AG04450 (cell line): ENCODE data around the gene TLR9. TPM values are rescaled to one million over a fixed set of nuclear protein-coding genes. Genes with fewer than 3 reads are reported as not detected.

ENCODE experiments used
- CTCF ChIA-PET: fragments of 300-600, 350-600 bp; formaldehyde crosslinking; extraction: SDS; loops from one replicate; lab custom pipeline; 2022; ENCODE audit warnings: antibody characterized with exemption, inconsistent platforms; lab: Charles Lee
- POLR2A ChIA-PET: fragments of 350-600 bp; formaldehyde crosslinking; extraction: SDS; loops from one replicate; lab custom pipeline; 2021; ENCODE audit warnings: antibody characterized with exemption, inconsistent platforms; lab: Yijun Ruan, JAX
- DNase-seq: peaks from one replicate; pipeline ENCODE4 v3.0.0-alpha.2; 2011; ENCODE audit warnings: low read depth, low spot score
- H3K27ac ChIP-seq: one replicate; pipeline ENCODE4 v1.5.1; 2012; ENCODE audit warnings: low read depth, low read length, control low read depth
- H3K27me3 ChIP-seq: one replicate; pipeline ENCODE4 v1.6.0; 2012; ENCODE audit warnings: low read length; ENCODE audit not compliant: control insufficient read depth, insufficient read depth
- H3K4me3 ChIP-seq: 2 replicates; pipeline ENCODE4 v1.5.1; 2011; ENCODE audit warnings: mild to moderate bottlenecking, low read depth, low read length, control low read depth
- H3K9me3 ChIP-seq: 2 replicates; pipeline ENCODE4 v1.5.1; 2012; ENCODE audit warnings: low read length; ENCODE audit not compliant: control insufficient read depth, insufficient read depth
- CTCF ChIP-seq: IDR thresholded peaks from 2 replicates; pipeline ENCODE4 v1.5.1; 2011; ENCODE audit warnings: low read depth, low read length, control low read depth, inconsistent platforms
- polyA plus RNA-seq: library from polyadenylated mRNA; depleted of rRNA; stranded (reverse); fragments of >200 nt; gene quantifications from 2 replicates; pipeline ENCODE4 v1.2.3, GENCODE V29; 2011

Gene TLR9
- polyA plus RNA-seq, 1 experiment, result 0.02 TPM

DNA sequence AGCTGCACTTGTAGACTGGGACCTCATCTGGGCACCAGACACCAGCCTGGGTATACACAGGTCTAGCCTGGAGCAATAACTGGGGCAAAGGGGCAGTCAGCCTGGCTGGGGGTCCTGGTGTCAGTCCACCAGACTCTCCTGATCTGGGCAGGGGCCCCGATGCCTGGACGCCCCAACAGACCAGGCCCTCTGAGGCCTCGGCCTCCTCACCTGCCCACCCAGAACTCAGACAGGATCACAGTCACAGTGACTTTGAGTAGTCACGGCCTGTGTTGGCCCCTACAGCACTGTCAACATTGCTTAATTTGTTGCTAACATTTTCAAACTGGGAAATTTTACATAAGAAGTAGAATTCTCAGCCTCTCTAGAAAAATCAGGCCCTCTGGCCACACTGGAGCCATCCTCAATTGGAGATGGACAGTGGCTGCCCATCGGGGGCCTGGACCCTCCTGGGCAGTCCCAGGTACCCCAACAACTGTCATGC, 7.7 kb upstream of the TLR9 start:
- CTCF ChIA-PET, result interaction anchor here (0.7 to 3.8 kb wide), 2 partner anchors 89 to 106 kb away, joined by 3 to 34 read pairs; no protein-coding TSS in a partner anchor
- no peaks in the 10 kb centered on the region; the same call in 1 of the 2 replicates for H3K9me3 ChIP-seq
- no peaks in the 10 kb centered on the region for H3K27me3 ChIP-seq
- no peak for TF ChIP-seq CTCF
- H3K27ac ChIP-seq, result no peak overlapping the region
- no peak for DNase-seq
- H3K4me3 ChIP-seq, result no peak overlapping the region
- POLR2A ChIA-PET, result no interaction called here

GRCh38 chr3:52232279-52233107, 7.0 kb upstream of the TLR9 start:
- DNase-seq, result no peak
- no peaks in the 10 kb centered on the region for H3K27me3 ChIP-seq
- no peak for TF ChIP-seq CTCF
- H3K4me3 ChIP-seq, result no peak overlapping the region
- ChIA-PET CTCF (interaction anchor here (1.0 to 3.8 kb wide), 7 partner anchors 10 to 156 kb away, joined by 3 to 34 read pairs (median 6); partner anchors contain the start of genes GLYCTK and WDR82), POLR2A (no interaction called here)
- H3K9me3 ChIP-seq, result no peaks in the 10 kb centered on the region; the same call in 1 of the 2 replicates
- no peak overlapping the region for H3K27ac ChIP-seq

DNA sequence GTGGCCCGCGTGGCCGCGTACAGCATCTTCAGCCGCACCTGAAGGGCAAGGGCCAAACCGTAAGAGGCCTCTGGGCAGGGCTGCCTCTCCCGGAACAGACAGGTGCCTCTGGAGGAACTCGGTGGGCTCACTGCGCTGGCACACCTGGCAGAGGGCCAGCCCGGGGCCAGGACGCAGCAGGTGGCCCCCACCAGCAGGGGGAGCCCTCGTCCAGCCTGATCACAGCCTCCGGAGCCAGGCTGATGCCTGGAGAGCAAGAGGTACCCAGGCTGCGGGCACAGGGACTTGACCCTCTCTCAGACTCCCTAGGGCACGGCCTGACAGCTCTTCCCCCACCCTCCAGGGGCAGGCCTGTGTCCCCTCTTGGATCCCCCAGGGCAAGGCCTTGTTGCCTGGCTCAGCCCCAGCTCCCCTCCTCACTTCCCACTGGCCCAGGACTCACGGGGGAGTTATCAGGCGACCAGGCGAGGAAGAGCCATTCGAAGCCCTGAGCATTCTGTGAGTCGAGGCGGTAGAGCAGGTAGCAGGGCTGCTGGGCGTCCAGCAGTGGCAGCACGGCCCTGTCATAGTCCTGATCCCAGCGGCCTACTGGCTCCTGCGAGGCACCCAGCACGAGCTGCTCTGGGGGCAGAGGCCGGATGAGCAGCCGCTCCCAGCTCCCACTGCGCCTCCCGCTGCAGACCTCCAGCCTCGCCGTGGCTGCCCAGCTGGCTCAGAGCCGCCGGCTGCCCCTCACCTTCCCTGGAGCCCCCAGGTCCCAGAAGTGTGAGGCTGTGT, 6.2 kb upstream of the TLR9 start:
- ChIA-PET POLR2A (no interaction called here), CTCF (interaction anchor here (0.7 to 3.8 kb wide), 14 partner anchors 9 to 184 kb away, joined by 3 to 34 read pairs (median 5); partner anchors contain the start of genes GLYCTK and WDR82)
- DNase-seq, result no peak
- Histone ChIP-seq H3K27ac (no peak overlapping the region), H3K27me3 (no peaks in the 10 kb centered on the region), H3K9me3 (no peaks in the 10 kb centered on the region; the same call in 1 of the 2 replicates), H3K4me3 (no peak overlapping the region)
- peak; percentile 68 for TF ChIP-seq CTCF

DNA sequence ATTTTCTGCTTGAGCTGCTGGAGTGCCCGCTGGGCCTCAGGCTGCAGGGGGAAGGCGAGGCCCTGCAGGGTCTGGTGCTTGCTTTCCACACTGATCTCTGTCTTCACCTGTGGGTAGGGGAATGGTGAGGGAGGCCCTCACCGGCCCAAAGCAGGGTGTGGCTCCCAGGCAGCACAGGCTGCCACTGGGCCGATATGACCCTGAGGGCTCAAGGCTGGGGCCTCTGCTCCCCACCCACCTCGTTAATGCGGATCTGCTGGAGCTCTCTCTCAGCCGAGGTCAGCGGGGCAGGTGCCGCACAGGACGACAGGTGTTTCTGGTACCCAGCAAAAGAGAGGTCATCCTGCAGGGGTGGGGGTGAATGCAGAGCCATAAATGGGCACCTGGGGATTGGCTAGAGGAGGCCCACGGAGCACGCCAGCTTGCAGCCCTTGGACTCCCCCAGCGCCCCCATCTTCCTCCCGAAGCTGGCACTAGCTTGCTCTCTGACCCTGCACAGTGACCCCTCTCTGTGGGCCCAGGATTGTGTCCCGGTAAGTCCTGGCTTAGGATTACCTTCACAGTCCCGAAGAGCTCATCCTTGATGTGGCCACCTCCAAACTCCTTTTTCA, 5.5 kb upstream of the TLR9 start:
- H3K27ac ChIP-seq, result no peak overlapping the region
- ChIA-PET CTCF (interaction anchor here (0.7 to 3.8 kb wide), 14 partner anchors 9 to 185 kb away, joined by 3 to 34 read pairs (median 5); partner anchors contain the start of genes GLYCTK and WDR82), POLR2A (no interaction called here)
- no peaks in the 10 kb centered on the region; the same call in 1 of the 2 replicates for H3K9me3 ChIP-seq
- H3K4me3 ChIP-seq, result no peak overlapping the region
- H3K27me3 ChIP-seq, result no peaks in the 10 kb centered on the region
- TF ChIP-seq CTCF, result no peak
- no peak for DNase-seq
